Dermis microvascular lymphatic vessel endothelial cell (primary cell): ENCODE measurements around the gene SMARCB1. TPM values are rescaled to one million over a fixed set of nuclear protein-coding genes. Genes with fewer than 3 reads are reported as not detected.

Experiments used
- DNase-seq, 2 donors: peaks; one replicate each; pipeline versions ENCODE4 v3.0.0 to v3.0.0-alpha.2; 2010; ENCODE audit warnings: low read depth in 2 of 2
- total RNA-seq: library from RNA; depleted of rRNA; stranded (reverse); fragments of >200 nt; gene quantifications from 2 replicates; pipeline ENCODE4 v1.2.1, GENCODE V29; 2014

SMARCB1 gene
- total RNA-seq, 1 donor from 2014 or later = 19.1 TPM

GRCh38 chr22:23780146-23780748, 6.5 kb upstream of the SMARCB1 start:
- DNase-seq = no peak

GRCh38 chr22:23781065-23781464, 5.7 kb upstream of the SMARCB1 start:
- no peak for DNase-seq

GRCh38 chr22:23781511-23782183, 5.1 kb upstream of the SMARCB1 start:
- no peak for DNase-seq

- no peak for DNase-seq
These were observed 4.5 kb upstream of the SMARCB1 start for GRCh38 chr22:23782252-23782651.

- no peak for DNase-seq
These were observed 4.1 kb upstream of the SMARCB1 start for GRCh38 chr22:23782703-23783102.

GRCh38 chr22:23783265-23784150, 3.3 kb upstream of the SMARCB1 start:
- DNase-seq = no peak

- no peak for DNase-seq
These were observed 2.5 kb upstream of the SMARCB1 start for GRCh38 chr22:23784215-23784732.

GRCh38 chr22:23786261-23786710, 480 bp upstream of the SMARCB1 start:
- DNase-seq = no peak

GRCh38 chr22:23787600-23787896, 782 bp downstream of the SMARCB1 start:
- no peak for DNase-seq

GRCh38 chr22:23787910-23788309, 1.1 kb downstream of the SMARCB1 start:
- DNase-seq = no peak

- DNase-seq = no peak
These were observed 2.4 kb downstream of the SMARCB1 start for GRCh38 chr22:23789121-23789520.

- no peak for DNase-seq
These were observed 2.9 kb downstream of the SMARCB1 start for GRCh38 chr22:23789638-23790037.

- no peak for DNase-seq
These were observed 4.3 kb downstream of the SMARCB1 start for GRCh38 chr22:23790819-23791737.

GRCh38 chr22:23791738-23792645, 5.2 kb downstream of the SMARCB1 start:
- no peak for DNase-seq

GRCh38 chr22:23793326-23793725, 6.6 kb downstream of the SMARCB1 start:
- DNase-seq = no peak

- DNase-seq = no peak
These were observed 9.7 kb downstream of the SMARCB1 start for GRCh38 chr22:23796461-23796860.

GRCh38 chr22:23800297-23801237, 13.8 kb downstream of the SMARCB1 start:
- DNase-seq = no peak

GRCh38 chr22:23801238-23801821, 14.6 kb downstream of the SMARCB1 start:
- DNase-seq = no peak
